ENCODE results near the gene RGR.

Gene RGR

GRCh38 chr10:84302223-84302622, 57.4 kb downstream of the RGR start:
- no peak for DNase-seq

- no peak for DNase-seq
Observed at GRCh38 chr10:84306751-84307384, 62.0 kb downstream of the RGR start.

GRCh38 chr10:84308021-84308420, 63.2 kb downstream of the RGR start:
- DNase-seq: no peak

- DNase-seq: no peak
Observed at GRCh38 chr10:84308481-84309304, 63.8 kb downstream of the RGR start.
